ENCODE results near the gene CSNK1E.

The CSNK1E gene

DNA sequence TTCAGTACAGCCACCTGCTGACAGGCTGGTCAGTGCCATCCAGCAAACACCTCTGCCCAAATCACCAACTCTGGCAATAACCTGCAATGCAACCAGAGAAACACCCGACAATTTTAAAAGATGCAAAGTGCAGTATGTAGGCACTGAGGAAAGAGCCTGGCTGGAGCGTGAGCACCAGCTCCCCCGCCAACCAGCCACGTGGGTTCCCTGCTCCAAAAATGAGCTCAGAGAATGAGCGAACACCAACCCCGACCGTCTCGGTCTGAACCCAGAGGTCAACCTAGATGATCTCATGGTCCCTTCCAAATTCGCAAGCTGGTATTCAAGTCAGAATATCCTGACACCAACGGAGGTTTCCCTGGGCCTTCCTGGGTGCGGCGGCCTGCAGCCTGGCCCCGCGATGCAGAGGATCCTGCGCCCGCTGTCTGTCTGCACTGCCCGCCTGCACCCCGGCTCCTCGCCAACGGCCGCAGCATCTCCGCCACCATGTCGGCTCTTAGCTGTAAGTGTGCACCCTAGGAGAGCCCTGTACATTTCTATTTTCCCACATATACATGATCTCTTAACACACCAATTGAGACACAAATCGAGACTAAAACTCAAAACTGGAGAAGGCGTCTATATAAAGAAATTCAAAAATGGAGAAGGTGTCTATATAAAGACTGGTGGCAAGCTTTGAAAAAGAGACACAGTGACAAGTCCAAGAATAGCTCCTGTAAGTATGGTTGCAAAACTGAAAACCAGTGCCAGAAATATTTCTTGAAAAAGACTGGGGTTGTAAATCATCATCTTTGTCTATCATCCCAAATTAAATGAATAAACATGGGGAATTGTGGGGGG is 67.2 kb downstream of the CSNK1E start:
- no peak for DNase-seq (ENCODE audit: low read depth)

GRCh38 chr22:38249301-38249700 is 67.9 kb downstream of the CSNK1E start:
- DNase-seq (ENCODE audit: low read depth): no peak

- no peak for DNase-seq (ENCODE audit: low read depth)
Observed at GRCh38 chr22:38248280-38248679, 69.0 kb downstream of the CSNK1E start.

GRCh38 chr22:38247713-38248112 is 69.5 kb downstream of the CSNK1E start:
- no peak for DNase-seq (ENCODE audit: low read depth)

GRCh38 chr22:38246692-38247091 is 70.5 kb downstream of the CSNK1E start:
- DNase-seq (ENCODE audit: low read depth): no peak

DNA sequence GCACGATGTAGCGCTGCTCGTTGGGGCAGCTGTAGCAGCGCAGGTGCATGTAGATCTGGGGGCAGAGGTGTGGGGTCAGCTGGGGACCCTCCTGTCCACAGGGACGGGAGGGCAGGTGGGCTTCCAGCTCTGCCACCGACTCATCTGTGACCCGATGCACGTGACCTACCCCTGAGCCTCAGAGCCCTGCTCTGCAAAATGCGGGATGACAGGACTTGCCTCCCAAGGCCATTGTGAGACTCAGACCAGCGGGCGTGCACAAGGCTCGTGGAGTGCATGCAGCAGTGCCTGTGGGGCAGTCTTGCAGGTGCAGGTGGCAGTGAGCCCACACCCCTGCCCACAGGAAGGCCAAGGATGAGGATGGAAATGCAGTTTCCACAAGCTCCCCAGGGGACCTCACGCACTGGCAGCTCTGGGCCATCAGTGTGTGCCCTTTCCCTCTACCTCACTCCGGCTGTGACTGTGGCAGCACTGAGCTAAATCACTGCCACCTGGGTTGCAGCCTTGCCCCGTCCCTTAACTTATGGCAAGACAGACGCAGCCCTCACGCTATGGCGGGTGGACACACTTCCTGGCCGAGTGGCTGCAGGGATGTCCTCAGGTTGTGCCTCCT is 71.1 kb downstream of the CSNK1E start:
- DNase-seq (ENCODE audit: low read depth): no peak

DNA sequence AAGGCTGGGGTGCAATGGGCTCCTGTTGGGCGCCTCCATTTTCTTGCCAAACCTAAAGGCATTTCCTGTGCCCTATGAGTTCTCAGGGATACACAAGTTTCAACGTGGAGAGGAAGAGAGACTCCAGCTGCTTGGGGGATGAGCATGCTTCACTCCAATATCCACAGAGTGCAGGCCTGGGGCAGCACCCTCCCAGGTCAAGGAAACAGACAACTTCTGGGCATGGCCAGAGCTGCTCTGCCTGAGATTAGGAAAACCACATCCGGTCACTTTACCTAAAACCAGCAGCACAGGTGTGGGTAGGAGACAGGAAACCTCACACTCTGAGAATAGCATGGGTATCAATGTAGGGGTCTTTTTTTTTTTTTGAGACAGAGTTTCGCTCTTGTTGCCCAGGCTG is 73.1 kb downstream of the CSNK1E start:
- DNase-seq (ENCODE audit: low read depth): no peak

GRCh38 chr22:38243007-38243765 is 74.0 kb downstream of the CSNK1E start:
- DNase-seq (ENCODE audit: low read depth): no peak

DNA sequence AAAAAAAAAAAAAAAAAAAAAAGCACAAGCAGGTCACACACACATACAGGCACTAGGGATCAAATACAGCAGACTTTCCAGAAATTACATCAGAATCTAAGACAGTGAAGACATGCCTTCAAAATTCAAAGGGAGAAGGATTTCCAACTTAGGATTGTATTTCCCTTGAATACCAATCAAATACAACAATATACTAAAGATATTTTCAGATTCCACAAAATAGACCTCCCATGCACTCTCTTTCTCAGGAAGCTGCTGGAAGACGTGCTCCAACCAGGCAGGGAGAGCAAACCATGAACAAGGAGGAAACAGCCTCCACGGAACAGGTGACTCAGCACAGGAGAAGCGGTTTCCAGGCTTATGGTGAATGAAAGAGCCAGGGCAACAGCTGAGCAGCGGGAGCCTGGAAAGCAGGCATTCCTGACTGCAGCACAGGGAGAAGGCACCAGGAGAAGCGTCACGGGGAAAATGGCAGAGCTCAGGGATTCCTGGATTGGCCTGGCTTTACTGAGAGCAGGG is 76.4 kb downstream of the CSNK1E start:
- no peak for DNase-seq (ENCODE audit: low read depth)
